ENCODE results near the gene ACACA.

The ACACA gene

GRCh38 chr17:37097154-37097553, 309.5 kb downstream of the ACACA start:
- H3K4me3 ChIP-seq (replicated peaks in 1 of 2; ENCODE audit: low read depth in 2 of 2, low read length in 2 of 2), result no peak overlapping the region
- no peak for DNase-seq (ENCODE audit: low read depth in 2 of 2)

GRCh38 chr17:37096071-37096470, 310.6 kb downstream of the ACACA start:
- no peak overlapping the region for H3K4me3 ChIP-seq (replicated peaks in 1 of 2; ENCODE audit: low read depth in 2 of 2, low read length in 2 of 2)
- no peak for DNase-seq (ENCODE audit: low read depth in 2 of 2)
- no peak for TF ChIP-seq CTCF (IDR thresholded peaks at IDR 0.05; ENCODE audit: low read depth, low read length)

More at GRCh38 chr17:37097154-37097553, 309.5 kb downstream of the ACACA start:
- no peak for TF ChIP-seq CTCF (IDR thresholded peaks at IDR 0.05; ENCODE audit: low read depth, low read length)

- no peak overlapping the region for H3K4me3 ChIP-seq (replicated peaks in 1 of 2; ENCODE audit: low read depth in 2 of 2, low read length in 2 of 2)
- no peak for TF ChIP-seq CTCF (IDR thresholded peaks at IDR 0.05; ENCODE audit: low read depth, low read length)
- no peak for DNase-seq (ENCODE audit: low read depth in 2 of 2)
Observed at GRCh38 chr17:37094391-37094790, 312.2 kb downstream of the ACACA start.

- DNase-seq (ENCODE audit: low read depth in 2 of 2), result no peak
- no peak overlapping the region for H3K4me3 ChIP-seq (replicated peaks in 1 of 2; ENCODE audit: low read depth in 2 of 2, low read length in 2 of 2)
Observed at GRCh38 chr17:37092701-37093100, 313.9 kb downstream of the ACACA start.

GRCh38 chr17:37092071-37092470, 314.6 kb downstream of the ACACA start:
- no peak for TF ChIP-seq CTCF (IDR thresholded peaks at IDR 0.05; ENCODE audit: low read depth, low read length)
- DNase-seq (ENCODE audit: low read depth in 2 of 2), result no peak
- no peak overlapping the region for H3K4me3 ChIP-seq (replicated peaks in 1 of 2; ENCODE audit: low read depth in 2 of 2, low read length in 2 of 2)

More at GRCh38 chr17:37092701-37093100, 313.9 kb downstream of the ACACA start:
- no peak for TF ChIP-seq CTCF (IDR thresholded peaks at IDR 0.05; ENCODE audit: low read depth, low read length)

GRCh38 chr17:37090941-37091340, 315.7 kb downstream of the ACACA start:
- H3K4me3 ChIP-seq (replicated peaks in 1 of 2; ENCODE audit: low read depth in 2 of 2, low read length in 2 of 2), result no peak overlapping the region
- no peak for TF ChIP-seq CTCF (IDR thresholded peaks at IDR 0.05; ENCODE audit: low read depth, low read length)
- DNase-seq (ENCODE audit: low read depth in 2 of 2), result no peak

- TF ChIP-seq CTCF (IDR thresholded peaks at IDR 0.05; ENCODE audit: low read depth, low read length), result no peak
- no peak for DNase-seq (ENCODE audit: low read depth in 2 of 2)
- no peak overlapping the region for H3K4me3 ChIP-seq (replicated peaks in 1 of 2; ENCODE audit: low read depth in 2 of 2, low read length in 2 of 2)
Observed at GRCh38 chr17:37089956-37090355, 316.7 kb downstream of the ACACA start.

Data from cardiac fibroblast (primary cell).